ENCODE measurements around the gene ZNF410.
"Not testable (repeated sequence)": the region's sequence is repeated elsewhere in the genome, so short reads cannot be mapped to it uniquely, and the experiment has no call there.

The ZNF410 gene

DNA sequence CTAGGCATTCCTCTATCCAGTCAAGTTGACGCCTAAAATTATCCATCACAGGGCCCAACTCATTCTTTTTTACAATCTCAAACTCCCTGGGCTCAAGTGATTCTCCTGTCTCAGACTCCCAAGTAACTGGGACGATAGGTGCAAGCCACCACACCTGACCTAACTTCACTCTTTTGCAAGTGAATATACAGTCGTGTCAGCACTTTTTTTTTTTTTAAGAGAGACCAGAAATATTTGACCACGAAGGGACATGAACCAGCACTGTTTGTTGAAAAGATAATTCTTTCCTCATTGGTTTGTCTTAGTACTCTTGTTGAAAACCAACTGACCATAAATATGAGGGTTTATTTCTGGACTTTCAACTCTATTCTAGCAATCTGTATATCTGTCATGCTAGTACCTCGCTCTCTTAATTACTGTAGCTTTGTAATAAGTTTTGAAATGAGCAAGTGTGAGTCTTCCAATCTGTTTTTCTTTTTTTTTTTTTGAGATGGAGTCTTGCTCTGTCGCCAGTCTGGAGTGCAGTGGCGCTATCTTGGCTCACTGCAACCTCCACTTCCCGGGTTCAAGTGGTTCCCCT lies 21.0 kb upstream of the ZNF410 start:
- Histone ChIP-seq H3K36me3 (ENCODE audit: low read length) (no peaks in the 10 kb centered on the region; the same call in 1 of the 2 replicates), H3K9ac (ENCODE audit: low read length) (no peak overlapping the region)

GRCh38 chr14:73869754-73870153 lies 16.9 kb upstream of the ZNF410 start:
- H3K9me2 ChIP-seq (replicated peaks; ENCODE audit: insufficient read depth, low read length); H2AFZ ChIP-seq (ENCODE audit: low read depth, low read length, severe bottlenecking); H3K36me3 ChIP-seq (ENCODE audit: low read length); H3K27ac ChIP-seq (ENCODE audit: low read depth, low read length); H3K9ac ChIP-seq (ENCODE audit: low read length); H3K9me3 ChIP-seq (ENCODE audit: insufficient read depth, low read length); H3K79me2 ChIP-seq (ENCODE audit: insufficient read depth, low read length); H3K4me2 ChIP-seq (ENCODE audit: low read depth, low read length, poor library complexity, severe bottlenecking); H3K27me3 ChIP-seq (ENCODE audit: low read length); H3K4me3 ChIP-seq (ENCODE audit: insufficient read depth, low read length, poor library complexity, severe bottlenecking); H3F3A ChIP-seq (ENCODE audit: insufficient read depth); H4K20me1 ChIP-seq (ENCODE audit: low read depth, low read length): not testable (repeated sequence)

More for the DNA sequence above, 21.0 kb upstream of the ZNF410 start:
- no peaks in the 10 kb centered on the region for H3K9me2 ChIP-seq (replicated peaks; ENCODE audit: insufficient read depth, low read length)
- H4K20me1 ChIP-seq (ENCODE audit: low read depth, low read length) = no peaks in the 10 kb centered on the region
- 0 out of 2 replicates have a peak, but pooled peaks cover 2% of the 10 kb centered on the region for H3F3A ChIP-seq (ENCODE audit: insufficient read depth)
- TF ChIP-seq EZH2phosphoT487 (conservative IDR thresholded peaks at IDR 0.05; ENCODE audit: low read length) = no peak
- H3K79me2 ChIP-seq (ENCODE audit: insufficient read depth, low read length) = no peaks in the 10 kb centered on the region
- H3K27me3 ChIP-seq (ENCODE audit: low read length) = no peaks in the 10 kb centered on the region
- no peak overlapping the region for H2AFZ ChIP-seq (ENCODE audit: low read depth, low read length, severe bottlenecking)
- no peaks in the 10 kb centered on the region for H3K9me3 ChIP-seq (ENCODE audit: insufficient read depth, low read length)
- H3K27ac ChIP-seq (ENCODE audit: low read depth, low read length) = no peak overlapping the region
- H3K4me3 ChIP-seq (ENCODE audit: insufficient read depth, low read length, poor library complexity, severe bottlenecking) = no peak overlapping the region
- no peak overlapping the region for H3K4me2 ChIP-seq (ENCODE audit: low read depth, low read length, poor library complexity, severe bottlenecking)

DNA sequence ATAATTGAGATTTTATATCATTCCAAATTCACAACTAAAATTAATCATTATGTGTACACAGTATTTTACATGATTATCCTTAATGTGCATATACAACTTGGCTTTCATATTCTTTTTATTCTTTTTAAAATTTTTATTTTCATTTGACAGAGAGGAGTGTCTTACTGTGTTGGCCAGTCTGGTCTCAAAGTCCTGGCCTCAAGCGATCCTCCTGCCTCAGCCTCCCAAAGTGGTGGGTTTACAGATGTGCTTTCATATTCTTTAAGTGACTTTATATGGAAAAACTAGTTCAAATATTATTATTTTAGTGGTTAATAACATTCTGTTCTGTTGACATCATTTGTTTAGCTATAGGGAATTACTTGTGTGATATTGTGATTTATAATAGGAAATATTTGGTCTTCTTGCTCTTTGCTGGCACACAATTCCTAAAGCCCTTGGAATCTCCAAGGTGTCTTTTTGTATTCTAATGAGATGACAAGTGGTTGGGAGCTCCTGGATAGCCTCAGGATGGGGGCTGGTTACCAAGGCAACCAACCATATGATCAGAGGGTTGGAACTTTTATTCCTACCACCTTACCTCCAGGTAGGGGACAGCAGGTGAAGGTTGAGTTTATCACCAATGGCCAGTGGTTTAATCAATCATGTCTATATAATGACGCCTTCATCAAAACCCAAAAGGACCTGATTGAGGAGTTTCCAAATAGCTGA lies 16.0 kb upstream of the ZNF410 start:
- Histone ChIP-seq H3K79me2 (ENCODE audit: insufficient read depth, low read length) (no peaks in the 10 kb centered on the region), H3K4me2 (ENCODE audit: low read depth, low read length, poor library complexity, severe bottlenecking) (no peak overlapping the region), H3F3A (ENCODE audit: insufficient read depth) (no peaks in the 10 kb centered on the region), H3K9me2 (replicated peaks; ENCODE audit: insufficient read depth, low read length) (no peaks in the 10 kb centered on the region), H3K9ac (ENCODE audit: low read length) (no peak overlapping the region), H3K27ac (ENCODE audit: low read depth, low read length) (no peak overlapping the region), H4K20me1 (ENCODE audit: low read depth, low read length) (no peaks in the 10 kb centered on the region), H2AFZ (ENCODE audit: low read depth, low read length, severe bottlenecking) (no peak overlapping the region), H3K36me3 (ENCODE audit: low read length) (no peaks in the 10 kb centered on the region), H3K9me3 (ENCODE audit: insufficient read depth, low read length) (no peaks in the 10 kb centered on the region), H3K4me3 (ENCODE audit: insufficient read depth, low read length, poor library complexity, severe bottlenecking) (no peak overlapping the region), H3K27me3 (ENCODE audit: low read length) (no peaks in the 10 kb centered on the region)
- TF ChIP-seq EZH2phosphoT487 (conservative IDR thresholded peaks at IDR 0.05; ENCODE audit: low read length) = no peak
- TF ChIP-seq, protein P1, sequence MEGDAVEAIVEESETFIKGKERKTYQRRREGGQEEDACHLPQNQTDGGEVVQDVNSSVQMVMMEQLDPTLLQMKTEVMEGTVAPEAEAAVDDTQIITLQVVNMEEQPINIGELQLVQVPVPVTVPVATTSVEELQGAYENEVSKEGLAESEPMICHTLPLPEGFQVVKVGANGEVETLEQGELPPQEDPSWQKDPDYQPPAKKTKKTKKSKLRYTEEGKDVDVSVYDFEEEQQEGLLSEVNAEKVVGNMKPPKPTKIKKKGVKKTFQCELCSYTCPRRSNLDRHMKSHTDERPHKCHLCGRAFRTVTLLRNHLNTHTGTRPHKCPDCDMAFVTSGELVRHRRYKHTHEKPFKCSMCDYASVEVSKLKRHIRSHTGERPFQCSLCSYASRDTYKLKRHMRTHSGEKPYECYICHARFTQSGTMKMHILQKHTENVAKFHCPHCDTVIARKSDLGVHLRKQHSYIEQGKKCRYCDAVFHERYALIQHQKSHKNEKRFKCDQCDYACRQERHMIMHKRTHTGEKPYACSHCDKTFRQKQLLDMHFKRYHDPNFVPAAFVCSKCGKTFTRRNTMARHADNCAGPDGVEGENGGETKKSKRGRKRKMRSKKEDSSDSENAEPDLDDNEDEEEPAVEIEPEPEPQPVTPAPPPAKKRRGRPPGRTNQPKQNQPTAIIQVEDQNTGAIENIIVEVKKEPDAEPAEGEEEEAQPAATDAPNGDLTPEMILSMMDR (IDR thresholded peaks at IDR 0.05; ENCODE audit: insufficient read depth, low read length, poor library complexity, severe bottlenecking) = no peak

- Histone ChIP-seq H3F3A (ENCODE audit: insufficient read depth) (no peaks in the 10 kb centered on the region), H4K20me1 (ENCODE audit: low read depth, low read length) (no peaks in the 10 kb centered on the region), H3K9me2 (replicated peaks; ENCODE audit: insufficient read depth, low read length) (no peaks in the 10 kb centered on the region), H3K36me3 (ENCODE audit: low read length) (no peaks in the 10 kb centered on the region), H3K9me3 (ENCODE audit: insufficient read depth, low read length) (no peaks in the 10 kb centered on the region), H3K4me2 (ENCODE audit: low read depth, low read length, poor library complexity, severe bottlenecking) (no peak overlapping the region), H3K9ac (ENCODE audit: low read length) (no peak overlapping the region), H2AFZ (ENCODE audit: low read depth, low read length, severe bottlenecking) (no peak overlapping the region), H3K4me3 (ENCODE audit: insufficient read depth, low read length, poor library complexity, severe bottlenecking) (no peak overlapping the region), H3K79me2 (ENCODE audit: insufficient read depth, low read length) (no peaks in the 10 kb centered on the region), H3K27ac (ENCODE audit: low read depth, low read length) (no peak overlapping the region), H3K27me3 (ENCODE audit: low read length) (no peaks in the 10 kb centered on the region)
- TF ChIP-seq, protein P1 (IDR thresholded peaks at IDR 0.05; ENCODE audit: insufficient read depth, low read length, poor library complexity, severe bottlenecking) = no peak
- no peak for TF ChIP-seq EZH2phosphoT487 (conservative IDR thresholded peaks at IDR 0.05; ENCODE audit: low read length)
These were observed 13.0 kb upstream of the ZNF410 start for GRCh38 chr14:73873660-73874059.

All from SU-DHL-6 (cell line).